Measurements from ENCODE around the gene GLRX.

DNA sequence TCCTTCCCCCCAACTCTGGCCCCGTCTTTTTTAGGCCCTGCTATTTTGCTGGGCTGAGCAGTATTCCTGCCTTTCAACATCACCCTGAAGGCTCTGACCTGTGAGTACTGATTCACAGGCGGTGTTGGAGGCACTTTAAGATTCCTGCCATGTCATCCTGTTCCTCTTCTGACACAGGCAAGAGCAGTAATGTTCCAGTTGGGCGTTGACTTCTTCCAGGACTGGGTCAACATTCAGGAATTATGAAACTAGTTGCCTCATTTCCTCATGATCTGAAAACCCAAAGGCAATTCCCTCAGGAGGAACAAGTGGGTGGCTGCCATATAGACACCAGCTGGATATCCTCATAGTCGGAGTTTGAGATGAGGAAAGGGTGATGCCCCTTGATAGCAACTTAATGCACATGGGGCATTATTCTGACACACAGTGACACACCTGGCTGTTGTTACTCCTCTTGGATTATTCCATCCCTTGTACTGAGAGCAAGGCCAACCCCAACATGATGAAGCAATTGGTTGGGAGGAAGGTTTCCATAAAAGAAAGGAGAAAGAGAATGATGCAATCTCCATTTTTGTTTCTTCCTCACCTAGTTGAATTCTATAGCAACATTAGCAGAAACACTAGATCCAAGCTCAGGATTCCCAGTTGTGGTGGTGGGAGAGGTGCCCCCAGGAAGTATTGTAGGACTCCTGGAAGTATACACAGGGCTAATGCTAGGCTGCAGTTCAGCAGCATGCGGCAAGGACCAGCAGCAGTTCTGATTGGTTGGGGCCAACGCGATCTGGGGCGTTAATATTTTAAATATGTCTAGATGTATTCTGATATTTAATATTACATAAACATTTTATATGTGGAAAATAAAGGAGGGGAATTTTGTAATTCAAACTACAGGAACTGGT, 19.6 kb upstream of the GLRX start:
- TF ChIP-seq CBX5 (CRISPR knock-in tag; IDR thresholded peaks at IDR 0.05; ENCODE audit: borderline replicate concordance) (no peak), FOXA1 (IDR thresholded peaks at IDR 0.05) (no peak), FOXA1 (CRISPR knock-in tag; IDR thresholded peaks at IDR 0.05) (peak; percentile 10; the same call in 1 of the 2 replicates), ZSCAN29 (CRISPR knock-in tag; conservative IDR thresholded peaks at IDR 0.05) (no peak), MXI1 (IDR thresholded peaks at IDR 0.05; ENCODE audit: borderline replicate concordance, low read depth, low read length) (no peak), RBAK (CRISPR knock-in tag; IDR thresholded peaks at IDR 0.05) (no peak), PHB2 (IDR thresholded peaks at IDR 0.05; ENCODE audit: partially characterized antibody) (no peak), ESRRA (CRISPR knock-in tag; IDR thresholded peaks at IDR 0.05; ENCODE audit: low read depth) (no peak), TAF1 (CRISPR knock-in tag; IDR thresholded peaks at IDR 0.05) (no peak), SP1 (IDR thresholded peaks at IDR 0.05) (no peak), SP1 (CRISPR knock-in tag; IDR thresholded peaks at IDR 0.05) (no peak), JUN (CRISPR knock-in tag; IDR thresholded peaks at IDR 0.05) (no peak)
- TF ChIP-seq, protein P1, sequence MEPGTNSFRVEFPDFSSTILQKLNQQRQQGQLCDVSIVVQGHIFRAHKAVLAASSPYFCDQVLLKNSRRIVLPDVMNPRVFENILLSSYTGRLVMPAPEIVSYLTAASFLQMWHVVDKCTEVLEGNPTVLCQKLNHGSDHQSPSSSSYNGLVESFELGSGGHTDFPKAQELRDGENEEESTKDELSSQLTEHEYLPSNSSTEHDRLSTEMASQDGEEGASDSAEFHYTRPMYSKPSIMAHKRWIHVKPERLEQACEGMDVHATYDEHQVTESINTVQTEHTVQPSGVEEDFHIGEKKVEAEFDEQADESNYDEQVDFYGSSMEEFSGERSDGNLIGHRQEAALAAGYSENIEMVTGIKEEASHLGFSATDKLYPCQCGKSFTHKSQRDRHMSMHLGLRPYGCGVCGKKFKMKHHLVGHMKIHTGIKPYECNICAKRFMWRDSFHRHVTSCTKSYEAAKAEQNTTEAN (CRISPR knock-in tag; conservative IDR thresholded peaks at IDR 0.05): no peak
- TF ChIP-seq, protein P2, sequence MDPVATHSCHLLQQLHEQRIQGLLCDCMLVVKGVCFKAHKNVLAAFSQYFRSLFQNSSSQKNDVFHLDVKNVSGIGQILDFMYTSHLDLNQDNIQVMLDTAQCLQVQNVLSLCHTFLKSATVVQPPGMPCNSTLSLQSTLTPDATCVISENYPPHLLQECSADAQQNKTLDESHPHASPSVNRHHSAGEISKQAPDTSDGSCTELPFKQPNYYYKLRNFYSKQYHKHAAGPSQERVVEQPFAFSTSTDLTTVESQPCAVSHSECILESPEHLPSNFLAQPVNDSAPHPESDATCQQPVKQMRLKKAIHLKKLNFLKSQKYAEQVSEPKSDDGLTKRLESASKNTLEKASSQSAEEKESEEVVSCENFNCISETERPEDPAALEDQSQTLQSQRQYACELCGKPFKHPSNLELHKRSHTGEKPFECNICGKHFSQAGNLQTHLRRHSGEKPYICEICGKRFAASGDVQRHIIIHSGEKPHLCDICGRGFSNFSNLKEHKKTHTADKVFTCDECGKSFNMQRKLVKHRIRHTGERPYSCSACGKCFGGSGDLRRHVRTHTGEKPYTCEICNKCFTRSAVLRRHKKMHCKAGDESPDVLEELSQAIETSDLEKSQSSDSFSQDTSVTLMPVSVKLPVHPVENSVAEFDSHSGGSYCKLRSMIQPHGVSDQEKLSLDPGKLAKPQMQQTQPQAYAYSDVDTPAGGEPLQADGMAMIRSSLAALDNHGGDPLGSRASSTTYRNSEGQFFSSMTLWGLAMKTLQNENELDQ (CRISPR knock-in tag; IDR thresholded peaks at IDR 0.05; ENCODE audit: borderline replicate concordance): no peak

Measured in HepG2 (cell line).